GM18873 (cell line): Measurements from ENCODE around the gene ANKRD62.

ENCODE experiments used
- ATAC-seq: cut with Tn5 transposase; IDR thresholded peaks from one replicate; pipeline ENCODE4 v1.9.1; 2021; ENCODE audit warnings: mild to moderate bottlenecking, moderate library complexity, moderate number of reproducible peaks; ENCODE audit not compliant: unreplicated experiment, low FRiP score

ANKRD62 gene

GRCh38 chr18:12093520-12094257 lies at the start of gene ANKRD62:
Gene ANKRD62 (plus strand): TSS chr18:12093843. CDS start chr18:12094018, 175 bp downstream.
- ATAC-seq, result no peak

GRCh38 chr18:12044591-12044990 lies 49.1 kb upstream of the ANKRD62 start:
- ATAC-seq, result no peak

GRCh38 chr18:12046046-12046750 lies 47.4 kb upstream of the ANKRD62 start:
- no peak for ATAC-seq

- ATAC-seq, result no peak
Observed at GRCh38 chr18:12046751-12047335, 46.8 kb upstream of the ANKRD62 start.

GRCh38 chr18:12048010-12048826 lies 45.4 kb upstream of the ANKRD62 start:
- no peak for ATAC-seq

GRCh38 chr18:12048827-12049175 lies 44.8 kb upstream of the ANKRD62 start:
- no peak for ATAC-seq

- ATAC-seq, result peak; percentile 83
Observed at GRCh38 chr18:12049978-12050811, 43.4 kb upstream of the ANKRD62 start.

- no peak for ATAC-seq
Observed at GRCh38 chr18:12052866-12053265, 40.8 kb upstream of the ANKRD62 start.

- ATAC-seq, result no peak
Observed at GRCh38 chr18:12053289-12053688, 40.4 kb upstream of the ANKRD62 start.

- ATAC-seq, result no peak
Observed at GRCh38 chr18:12056034-12056883, 37.4 kb upstream of the ANKRD62 start.

GRCh38 chr18:12056884-12057402 lies 36.7 kb upstream of the ANKRD62 start:
- no peak for ATAC-seq

- no peak for ATAC-seq
Observed at GRCh38 chr18:12057419-12058039, 36.1 kb upstream of the ANKRD62 start.

- no peak for ATAC-seq
Observed at GRCh38 chr18:12059334-12060181, 34.1 kb upstream of the ANKRD62 start.

GRCh38 chr18:12060182-12060870 lies 33.3 kb upstream of the ANKRD62 start:
- ATAC-seq, result no peak

- no peak for ATAC-seq
Observed at GRCh38 chr18:12061685-12062084, 32.0 kb upstream of the ANKRD62 start.

- ATAC-seq, result no peak
Observed at GRCh38 chr18:12062974-12063373, 30.7 kb upstream of the ANKRD62 start.
